GM18868 (cell line): ENCODE results near the gene CSTF1.
"Not testable (repeated sequence)": the region's sequence is repeated elsewhere in the genome, so short reads cannot be mapped to it uniquely, and the experiment has no call there.

Source experiments
- ATAC-seq: cut with Tn5 transposase; IDR thresholded peaks from one replicate; pipeline ENCODE4 v1.9.1; 2021; ENCODE audit warnings: mild to moderate bottlenecking, moderate library complexity; ENCODE audit not compliant: unreplicated experiment

CSTF1 gene

GRCh38 chr20:56368351-56369134 lies 23.9 kb upstream of the CSTF1 start:
- ATAC-seq = no peak

DNA sequence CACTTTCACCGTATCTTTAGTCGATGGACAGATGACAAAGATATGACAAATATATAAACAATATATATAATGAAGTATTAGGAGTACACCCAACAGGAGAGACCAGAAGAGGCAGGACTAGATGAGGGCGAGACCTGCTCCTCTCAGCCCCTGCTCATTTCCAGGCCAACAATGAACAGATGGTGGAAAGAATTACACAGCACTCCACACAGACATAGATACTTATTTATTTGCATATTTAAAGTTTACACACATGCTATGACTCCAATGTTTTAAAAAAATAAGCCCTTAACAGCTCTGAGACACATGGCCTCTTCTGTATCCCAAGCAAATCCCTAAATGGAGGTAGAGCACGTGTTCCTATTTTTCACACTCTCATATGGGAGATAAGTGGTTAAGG lies 23.3 kb upstream of the CSTF1 start:
- ATAC-seq = no peak

DNA sequence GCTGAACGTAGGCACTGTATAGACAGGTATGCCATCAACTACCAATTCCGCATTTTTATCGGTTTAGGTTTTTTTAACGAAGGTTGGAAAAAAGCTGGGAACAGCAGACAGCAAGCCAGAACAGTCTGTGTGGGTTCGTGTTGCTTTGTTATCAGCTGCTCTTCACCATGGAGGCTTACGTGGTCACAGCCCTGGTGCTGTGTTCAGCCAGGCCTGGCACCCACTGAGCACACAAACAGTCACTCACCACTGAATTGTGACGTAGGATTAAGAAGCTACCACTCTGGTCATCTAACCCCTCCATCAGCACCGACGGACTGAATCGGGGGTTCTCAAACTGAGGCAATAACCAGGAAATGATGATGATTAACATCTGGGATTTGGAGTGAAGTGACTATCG lies 20.5 kb upstream of the CSTF1 start:
- ATAC-seq = no peak

DNA sequence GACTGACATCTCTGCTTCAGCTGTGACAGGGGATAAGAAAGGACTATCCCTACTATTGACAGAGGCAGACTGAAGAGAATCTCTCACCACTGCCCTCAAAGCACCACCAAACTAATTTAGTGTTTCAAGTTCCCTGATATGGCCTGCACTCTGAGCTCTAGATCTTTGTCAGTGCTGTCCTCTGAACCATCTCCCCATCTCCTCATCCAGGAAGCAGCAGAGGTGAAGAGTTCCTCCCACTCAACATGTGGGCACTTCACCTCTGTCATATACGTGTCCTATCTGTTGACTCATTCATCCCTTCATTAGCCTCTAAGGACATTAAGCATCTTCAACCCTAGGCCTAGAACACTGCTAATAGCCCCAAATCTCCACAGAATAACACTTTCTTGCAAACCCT lies 19.6 kb upstream of the CSTF1 start:
- no peak for ATAC-seq

- peak; percentile 73 for ATAC-seq
Observed at GRCh38 chr20:56373942-56374341, 18.5 kb upstream of the CSTF1 start.

- no peak for ATAC-seq
Observed at GRCh38 chr20:56376331-56376730, 16.1 kb upstream of the CSTF1 start.

DNA sequence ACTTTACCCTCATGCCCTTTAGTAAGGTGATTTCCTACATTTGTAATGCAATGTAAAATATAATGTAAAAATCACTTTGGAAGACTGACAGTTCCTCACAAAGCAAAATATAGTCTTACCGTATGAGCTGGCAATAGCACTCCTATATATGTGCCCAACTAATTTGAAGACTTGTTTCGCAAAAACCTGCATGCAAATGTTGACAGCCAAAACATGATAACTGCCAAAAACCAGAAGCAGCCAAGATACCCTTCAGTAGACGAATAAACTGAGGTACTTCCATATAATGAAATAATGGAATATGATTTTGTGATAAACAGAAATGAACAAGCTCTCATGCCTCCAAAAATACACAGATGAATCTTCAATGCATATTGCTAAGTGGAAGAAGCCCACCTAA lies 14.1 kb upstream of the CSTF1 start:
- no peak for ATAC-seq

DNA sequence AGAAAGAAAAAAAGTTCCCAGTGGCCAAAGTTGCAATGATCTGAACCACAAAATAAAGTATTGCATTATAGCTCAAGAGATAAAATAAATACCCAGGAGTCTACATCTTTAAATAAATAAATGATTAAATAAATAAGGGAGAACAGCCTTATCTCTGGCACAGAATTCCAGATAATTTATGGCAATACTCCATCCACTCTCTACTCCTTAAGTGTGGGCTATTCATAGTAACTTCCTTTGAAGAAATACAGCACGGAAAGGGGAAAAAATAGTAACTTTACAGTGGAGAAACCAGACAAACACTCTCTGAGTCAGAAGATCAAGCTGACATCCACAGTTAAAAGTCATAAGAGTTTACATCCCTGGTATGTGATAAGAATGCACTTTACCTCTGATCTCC lies 12.1 kb upstream of the CSTF1 start:
- ATAC-seq = no peak

- ATAC-seq = no peak
Observed at GRCh38 chr20:56381501-56381900, 10.9 kb upstream of the CSTF1 start.

- ATAC-seq = no peak
Observed at GRCh38 chr20:56382696-56383095, 9.7 kb upstream of the CSTF1 start.

DNA sequence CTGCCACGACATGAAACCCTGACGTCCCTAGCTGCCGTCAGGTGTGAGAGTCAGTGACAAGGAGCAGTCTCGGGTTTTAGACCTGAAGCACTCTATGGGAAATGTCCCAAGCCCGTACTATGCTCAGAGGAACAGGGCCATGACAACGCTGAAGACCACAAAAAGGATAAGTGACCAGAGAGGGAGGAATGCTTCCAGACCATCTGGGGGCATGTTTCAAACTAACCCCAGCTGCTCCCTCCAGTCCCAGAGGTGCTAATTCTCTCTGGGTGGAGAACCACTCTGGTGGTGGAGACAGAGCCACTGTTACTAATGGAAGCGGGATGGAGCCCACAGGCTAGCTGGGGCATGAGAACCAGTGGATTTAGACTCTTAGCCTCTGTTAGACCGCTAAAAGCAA lies 9.1 kb upstream of the CSTF1 start:
- ATAC-seq = no peak

DNA sequence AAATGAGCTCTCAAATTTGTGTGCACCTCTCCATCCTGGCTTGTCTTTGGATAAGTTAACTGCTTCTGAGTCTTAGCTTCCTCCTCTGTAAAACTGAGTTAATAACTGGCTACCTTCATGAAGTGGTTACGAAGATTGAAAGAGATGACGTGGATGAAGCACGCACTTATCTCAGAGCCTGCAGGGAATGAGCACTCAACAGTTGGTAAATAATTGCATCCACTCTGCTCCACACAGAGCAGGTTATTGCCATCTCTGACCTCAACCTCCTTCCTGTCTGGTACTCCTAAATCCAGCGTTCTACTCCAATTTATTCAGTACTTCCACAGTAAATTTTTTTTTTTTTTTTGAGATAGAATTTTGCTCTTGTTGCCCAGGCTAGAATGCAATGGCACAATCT lies 7.3 kb upstream of the CSTF1 start:
- ATAC-seq = no peak

DNA sequence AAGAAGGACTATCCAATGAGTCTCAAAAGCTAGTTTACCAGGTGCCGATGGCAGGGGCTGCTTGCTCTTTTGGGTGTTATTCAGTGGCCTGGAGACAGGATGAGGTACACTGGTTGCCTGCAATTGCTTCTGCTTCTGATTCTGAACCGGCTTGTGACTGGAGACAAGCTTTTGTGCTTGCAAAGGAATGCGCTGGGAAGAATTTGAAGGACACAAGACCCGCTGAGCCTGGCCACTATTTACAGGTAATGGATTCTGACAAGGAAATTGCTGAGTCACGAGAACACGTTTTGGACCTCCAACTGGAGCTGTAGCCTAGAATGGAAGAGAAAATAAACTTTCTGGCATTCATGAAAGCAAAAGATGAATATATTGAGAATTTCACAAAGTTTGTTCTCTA lies 6.2 kb upstream of the CSTF1 start:
- ATAC-seq = no peak

GRCh38 chr20:56388882-56389281 lies 3.6 kb upstream of the CSTF1 start:
- ATAC-seq = no peak

DNA sequence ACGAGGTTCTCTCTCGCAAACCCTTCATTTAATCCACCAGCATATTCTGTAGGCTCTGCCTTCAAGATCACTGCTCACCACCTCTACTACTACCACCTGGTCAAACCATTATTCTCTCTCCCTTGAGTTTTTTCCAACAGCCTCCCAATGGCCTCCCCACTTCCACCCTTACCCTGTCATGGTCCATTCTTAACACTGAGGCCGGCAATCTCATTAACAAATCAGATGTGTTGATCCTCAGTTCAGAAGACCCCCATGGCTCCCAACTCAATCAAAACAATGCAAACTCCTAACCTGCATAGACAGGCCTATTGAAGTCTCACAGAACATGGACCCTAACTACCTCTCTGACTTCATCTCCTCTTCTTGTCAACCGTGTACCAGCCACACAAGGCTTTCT lies 2.6 kb upstream of the CSTF1 start:
- ATAC-seq = no peak

- not testable (repeated sequence) for ATAC-seq
Observed at GRCh38 chr20:56390396-56390795, 2.0 kb upstream of the CSTF1 start.

DNA sequence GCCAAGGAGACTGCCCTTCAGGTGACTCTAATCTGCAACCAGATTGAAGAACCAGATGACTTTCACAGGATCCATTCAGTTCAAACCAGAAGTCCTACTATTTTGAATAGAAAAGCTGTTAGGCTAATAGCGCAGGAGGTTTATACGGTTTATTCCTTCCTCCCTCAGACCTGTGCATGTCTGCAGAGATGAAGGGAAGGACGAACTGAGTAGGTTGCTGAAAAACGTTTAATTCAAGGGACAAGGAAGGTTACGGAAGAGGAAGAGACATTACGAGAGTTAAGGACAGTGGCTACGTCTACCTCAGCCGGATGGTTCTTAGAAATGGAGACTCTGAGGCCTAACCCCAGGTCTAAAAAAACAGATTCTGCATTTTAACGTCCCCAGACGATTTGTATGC lies 1.4 kb upstream of the CSTF1 start:
- no peak for ATAC-seq

DNA sequence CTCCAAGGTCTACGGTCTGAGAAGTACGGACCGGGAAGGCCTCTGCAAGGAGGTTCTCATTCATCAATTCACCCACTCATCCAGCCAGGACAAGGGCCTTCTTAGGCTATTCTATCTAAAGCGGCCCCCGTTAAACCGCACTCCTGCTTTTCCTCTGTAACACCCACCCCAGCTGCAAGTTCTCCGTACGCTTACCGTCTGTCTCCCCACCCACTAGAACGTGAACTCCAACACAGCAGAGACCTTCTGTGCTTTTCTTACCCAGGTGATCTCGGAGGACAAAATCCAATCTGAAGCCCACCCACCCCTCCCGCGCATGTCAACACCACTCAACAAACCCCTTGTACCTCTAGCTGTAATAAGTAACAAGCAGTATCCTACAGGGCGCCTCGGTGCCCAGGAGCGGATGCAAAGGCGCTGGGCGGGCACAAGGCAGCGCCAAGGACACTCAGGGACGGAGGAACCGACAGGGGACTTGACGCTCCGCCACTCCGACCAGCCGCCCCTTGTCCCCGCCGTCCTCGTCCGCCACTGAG lies 781 bp upstream of the CSTF1 start:
- peak; percentile 37 for ATAC-seq

GRCh38 chr20:56392881-56393482 lies 537 bp downstream of the CSTF1 start:
- no peak for ATAC-seq

GRCh38 chr20:56393653-56394052 lies 1.2 kb downstream of the CSTF1 start:
- ATAC-seq = no peak

GRCh38 chr20:56395166-56395565 lies 2.7 kb downstream of the CSTF1 start:
- no peak for ATAC-seq

GRCh38 chr20:56400001-56400640 lies 7.7 kb downstream of the CSTF1 start:
- peak; percentile 79 for ATAC-seq
